ENCODE measurements around the gene SPDYC.

The SPDYC gene

GRCh38 chr11:65159012-65159411, 11.0 kb upstream of the SPDYC start:
- H2AFZ ChIP-seq (ENCODE audit: low read depth, low read length, severe bottlenecking): peak overlapping the region; percentile 15
- no peaks in the 10 kb centered on the region for H4K20me1 ChIP-seq (ENCODE audit: low read depth, low read length)
- H3K9me2 ChIP-seq (replicated peaks; ENCODE audit: insufficient read depth, low read length): no peaks in the 10 kb centered on the region
- H3K36me3 ChIP-seq (ENCODE audit: low read length): no peaks in the 10 kb centered on the region
- peak overlapping the region; percentile 11 for H3K4me2 ChIP-seq (ENCODE audit: low read depth, low read length, poor library complexity, severe bottlenecking)
- no peaks in the 10 kb centered on the region for H3K79me2 ChIP-seq (ENCODE audit: insufficient read depth, low read length)
- no peak overlapping the region for H3K27ac ChIP-seq (ENCODE audit: low read depth, low read length)
- TF ChIP-seq EZH2phosphoT487 (conservative IDR thresholded peaks at IDR 0.05; ENCODE audit: low read length) (no peak), CTCF (IDR thresholded peaks at IDR 0.05; ENCODE audit: insufficient read depth, low read length, poor library complexity, severe bottlenecking) (no peak)
- H3K9me3 ChIP-seq (ENCODE audit: insufficient read depth, low read length): no peaks in the 10 kb centered on the region
- no peaks in the 10 kb centered on the region for H3F3A ChIP-seq (ENCODE audit: insufficient read depth)
- H3K4me3 ChIP-seq (ENCODE audit: insufficient read depth, low read length, poor library complexity, severe bottlenecking): no peak overlapping the region
- no peaks in the 10 kb centered on the region for H3K27me3 ChIP-seq (ENCODE audit: low read length)
- no peak overlapping the region for H3K9ac ChIP-seq (ENCODE audit: low read length)

- H3K27me3 ChIP-seq (ENCODE audit: low read length): no peaks in the 10 kb centered on the region
- no peaks in the 10 kb centered on the region for H3K36me3 ChIP-seq (ENCODE audit: low read length)
- no peak overlapping the region for H3K27ac ChIP-seq (ENCODE audit: low read depth, low read length)
- no peaks in the 10 kb centered on the region for H3F3A ChIP-seq (ENCODE audit: insufficient read depth)
- H2AFZ ChIP-seq (ENCODE audit: low read depth, low read length, severe bottlenecking): no peak overlapping the region
- no peak overlapping the region for H3K4me2 ChIP-seq (ENCODE audit: low read depth, low read length, poor library complexity, severe bottlenecking)
- TF ChIP-seq CTCF (IDR thresholded peaks at IDR 0.05; ENCODE audit: insufficient read depth, low read length, poor library complexity, severe bottlenecking): no peak
- TF ChIP-seq EZH2phosphoT487 (conservative IDR thresholded peaks at IDR 0.05; ENCODE audit: low read length): no peak
- no peaks in the 10 kb centered on the region for H3K9me2 ChIP-seq (replicated peaks; ENCODE audit: insufficient read depth, low read length)
- H3K79me2 ChIP-seq (ENCODE audit: insufficient read depth, low read length): no peaks in the 10 kb centered on the region
- no peak overlapping the region for H3K9ac ChIP-seq (ENCODE audit: low read length)
- H4K20me1 ChIP-seq (ENCODE audit: low read depth, low read length): no peaks in the 10 kb centered on the region
- no peaks in the 10 kb centered on the region for H3K9me3 ChIP-seq (ENCODE audit: insufficient read depth, low read length)
- no peak overlapping the region for H3K4me3 ChIP-seq (ENCODE audit: insufficient read depth, low read length, poor library complexity, severe bottlenecking)
These were observed 9.4 kb upstream of the SPDYC start for GRCh38 chr11:65160643-65161042.

GRCh38 chr11:65163684-65164083, 6.3 kb upstream of the SPDYC start:
- no peaks in the 10 kb centered on the region for H3F3A ChIP-seq (ENCODE audit: insufficient read depth)
- no peak overlapping the region for H3K9ac ChIP-seq (ENCODE audit: low read length)
- no peaks in the 10 kb centered on the region for H4K20me1 ChIP-seq (ENCODE audit: low read depth, low read length)
- H3K36me3 ChIP-seq (ENCODE audit: low read length): no peaks in the 10 kb centered on the region
- H3K4me2 ChIP-seq (ENCODE audit: low read depth, low read length, poor library complexity, severe bottlenecking): no peak overlapping the region
- no peaks in the 10 kb centered on the region for H3K9me3 ChIP-seq (ENCODE audit: insufficient read depth, low read length)
- no peaks in the 10 kb centered on the region for H3K9me2 ChIP-seq (replicated peaks; ENCODE audit: insufficient read depth, low read length)
- H2AFZ ChIP-seq (ENCODE audit: low read depth, low read length, severe bottlenecking): no peak overlapping the region
- H3K27ac ChIP-seq (ENCODE audit: low read depth, low read length): no peak overlapping the region
- H3K27me3 ChIP-seq (ENCODE audit: low read length): no peaks in the 10 kb centered on the region
- no peaks in the 10 kb centered on the region for H3K79me2 ChIP-seq (ENCODE audit: insufficient read depth, low read length)
- TF ChIP-seq CTCF (IDR thresholded peaks at IDR 0.05; ENCODE audit: insufficient read depth, low read length, poor library complexity, severe bottlenecking): no peak
- TF ChIP-seq EZH2phosphoT487 (conservative IDR thresholded peaks at IDR 0.05; ENCODE audit: low read length): no peak
- H3K4me3 ChIP-seq (ENCODE audit: insufficient read depth, low read length, poor library complexity, severe bottlenecking): no peak overlapping the region
